Upper lobe of right lung (tissue), 1 donor: Measurements from ENCODE around the gene FBXL2. TPM values are rescaled to one million over a fixed set of nuclear protein-coding genes. Genes with fewer than 3 reads are reported as not detected.

ENCODE experiments used
- ATAC-seq: fragments of 200-7000 bp; cut with Tn5 transposase; one replicate; pipeline ENCODE4 v1.9.1; 2020; ENCODE audit warnings: mild to moderate bottlenecking, moderate library complexity
- DNase-seq: peaks from one replicate; pipeline ENCODE4 v3.0.0-alpha.2; 2020
- H3K27ac ChIP-seq: fragments of 200-600 bp; one replicate; pipeline ENCODE4 v1.8.0; 2022
- H3K27me3 ChIP-seq: fragments of 200-600 bp; one replicate; pipeline ENCODE4 v1.8.0; 2022; ENCODE audit warnings: mild to moderate bottlenecking
- H3K36me3 ChIP-seq: fragments of 200-600 bp; one replicate; pipeline ENCODE4 v1.8.0; 2022
- H3K4me1 ChIP-seq: fragments of 200-600 bp; one replicate; pipeline ENCODE4 v1.8.0; 2022
- H3K4me3 ChIP-seq: fragments of 200-600 bp; one replicate; pipeline ENCODE4 v1.8.0; 2022; ENCODE audit warnings: mild to moderate bottlenecking
- H3K9me3 ChIP-seq: fragments of 200-600 bp; one replicate; pipeline ENCODE4 v1.8.0; 2022
- CTCF ChIP-seq: fragments of 200-600 bp; IDR thresholded peaks from one replicate; pipeline ENCODE4 v1.8.0; 2022; ENCODE audit warnings: antibody characterized with exemption
- intact Hi-C: fragments of 100-400 bp; cut with DNase I; formaldehyde crosslinking; loops from one replicate; pipeline ENCODE4 v1.11.0; 2022
- total RNA-seq: library from RNA; stranded (reverse); fragmentation: NEBNext Ultra II Directional; extraction: Animal tissue kit (Norgen Biotek cat#: 25700); gene quantifications from one replicate; pipeline ENCODE4 v1.2.1, GENCODE V29; 2021
- donor health status: DM: no; HTN: yes; CAD: no; lungs with severe emphysema.

Gene FBXL2
- total RNA-seq, 1 donor from 2014 or later = 7.6 TPM

GRCh38 chr3:33417066-33417673 is 139.9 kb downstream of the FBXL2 start:
- H3K36me3 ChIP-seq = peaks cover 45% of the 10 kb centered on the region
- intact Hi-C loops = no loop called here
- no peak overlapping the region for H3K4me3 ChIP-seq
- no peak overlapping the region for H3K27ac ChIP-seq
- ATAC-seq = no peak
- H3K27me3 ChIP-seq = no peaks in the 10 kb centered on the region
- no peaks in the 10 kb centered on the region for H3K9me3 ChIP-seq
- TF ChIP-seq CTCF = no peak
- no peak for DNase-seq
- no peaks in the 10 kb centered on the region for H3K4me1 ChIP-seq

DNA sequence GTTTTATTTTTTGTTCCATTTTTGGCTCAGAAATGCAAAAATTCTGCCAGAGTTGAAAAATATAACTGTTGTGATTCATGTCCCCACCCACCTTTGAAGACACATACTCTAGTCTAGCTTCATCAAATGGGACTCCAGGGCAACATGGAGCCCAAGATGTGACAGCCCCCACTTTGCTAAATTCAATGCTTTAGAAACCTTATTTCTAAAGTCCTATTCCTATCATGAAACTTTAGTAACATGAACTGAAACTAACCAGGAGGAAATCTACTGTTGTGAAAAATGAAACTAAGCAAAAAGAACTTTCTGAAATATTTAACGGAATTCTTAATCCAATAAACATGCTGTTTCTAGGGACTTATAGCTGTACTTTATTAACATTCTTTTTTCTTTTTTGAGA is 142.7 kb downstream of the FBXL2 start:
- intact Hi-C loops = no loop called here
- ATAC-seq = no peak
- no peak for TF ChIP-seq CTCF
- H3K9me3 ChIP-seq = no peaks in the 10 kb centered on the region
- peaks cover 52% of the 10 kb centered on the region for H3K36me3 ChIP-seq
- DNase-seq = no peak
- no peak overlapping the region for H3K4me3 ChIP-seq
- H3K27ac ChIP-seq = no peak overlapping the region
- H3K4me1 ChIP-seq = no peaks in the 10 kb centered on the region
- H3K27me3 ChIP-seq = no peaks in the 10 kb centered on the region

GRCh38 chr3:33420966-33421365 is 143.7 kb downstream of the FBXL2 start:
- Histone ChIP-seq H3K4me3 (no peak overlapping the region), H3K27me3 (no peaks in the 10 kb centered on the region), H3K4me1 (no peaks in the 10 kb centered on the region), H3K36me3 (peaks cover 48% of the 10 kb centered on the region), H3K27ac (no peak overlapping the region), H3K9me3 (no peaks in the 10 kb centered on the region)
- DNase-seq (no peak), ATAC-seq (no peak)
- no peak for TF ChIP-seq CTCF
- intact Hi-C loops = no loop called here

DNA sequence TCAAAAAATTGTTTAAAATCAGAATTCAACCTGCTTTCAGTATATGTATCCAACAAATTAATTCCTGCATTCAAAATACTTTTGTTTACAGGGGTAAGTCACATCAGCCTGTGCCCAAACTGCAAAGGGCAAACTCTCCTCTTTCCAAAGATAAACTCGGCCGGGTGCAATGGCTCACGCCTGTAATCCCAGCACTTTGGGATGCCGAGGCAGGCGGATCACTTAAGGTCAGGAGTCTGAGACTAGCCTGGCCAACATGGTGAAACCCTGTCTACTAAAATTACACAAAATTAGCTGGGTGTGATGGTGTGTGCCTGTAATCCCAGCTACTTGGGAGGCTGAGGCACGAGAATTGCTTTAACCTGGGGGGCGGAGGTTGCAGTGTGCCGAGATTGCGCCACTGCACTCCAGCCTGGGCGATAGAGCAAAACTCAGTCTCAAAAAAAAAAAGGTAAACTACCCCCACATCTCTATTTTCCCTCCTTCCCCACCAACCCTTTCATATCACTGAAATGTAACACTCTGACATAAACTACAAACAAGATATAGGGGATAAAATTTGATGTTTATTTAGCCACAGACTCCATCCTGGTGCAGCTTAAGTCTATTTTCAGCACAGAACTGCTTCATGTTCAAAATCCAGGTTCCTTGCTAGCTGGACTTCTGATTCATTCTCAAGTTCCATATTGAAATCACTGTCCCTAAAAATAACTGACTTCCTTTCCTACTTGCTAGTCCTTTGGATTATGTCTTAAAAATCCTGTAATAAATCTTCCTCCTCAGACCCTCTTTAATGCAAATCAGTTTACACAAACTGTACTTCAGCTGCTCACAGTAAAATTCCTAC is 147.6 kb downstream of the FBXL2 start:
- TF ChIP-seq CTCF = no peak
- ATAC-seq = no peak
- intact Hi-C loops = no loop called here
- H3K4me3 ChIP-seq = no peak overlapping the region
- peaks cover 4% of the 10 kb centered on the region for H3K4me1 ChIP-seq
- H3K36me3 ChIP-seq = peaks cover 29% of the 10 kb centered on the region
- no peaks in the 10 kb centered on the region for H3K9me3 ChIP-seq
- DNase-seq = no peak
- H3K27ac ChIP-seq = no peak overlapping the region
- H3K27me3 ChIP-seq = no peaks in the 10 kb centered on the region

DNA sequence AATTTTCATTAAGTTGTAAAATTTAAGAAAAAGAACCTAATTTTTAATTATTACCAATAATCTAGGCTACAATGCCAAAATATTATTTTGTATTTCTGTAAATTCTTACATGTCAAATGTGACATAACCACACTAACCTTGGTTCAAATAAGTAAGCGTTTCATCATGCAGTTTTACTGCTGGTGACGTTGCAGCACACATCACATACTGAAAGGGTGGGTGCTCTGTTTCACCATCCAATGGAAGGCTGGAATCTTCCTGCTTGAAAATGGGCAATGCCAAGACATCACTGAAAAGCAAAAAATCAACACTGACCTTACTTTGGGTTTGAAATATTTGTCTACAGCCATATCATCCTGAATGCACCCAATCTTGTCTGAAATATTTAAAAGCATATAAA is 148.2 kb downstream of the FBXL2 start:
- H3K4me3 ChIP-seq = no peak overlapping the region
- DNase-seq = no peak
- H3K9me3 ChIP-seq = no peaks in the 10 kb centered on the region
- TF ChIP-seq CTCF = no peak
- no peak for ATAC-seq
- peaks cover 8% of the 10 kb centered on the region for H3K4me1 ChIP-seq
- intact Hi-C loops = no loop called here
- H3K36me3 ChIP-seq = peaks cover 29% of the 10 kb centered on the region
- no peaks in the 10 kb centered on the region for H3K27me3 ChIP-seq
- no peak overlapping the region for H3K27ac ChIP-seq
